GM21717 (cell line): Measurements from ENCODE around the gene ZNF324.
A peak's percentile ranks its signal among the peaks of the same experiment; 100 is the strongest.
"Not testable (repeated sequence)": the region's sequence is repeated elsewhere in the genome, so short reads cannot be mapped to it uniquely, and the experiment has no call there.

Source experiments
- ATAC-seq: cut with Tn5 transposase; IDR thresholded peaks from one replicate; pipeline ENCODE4 v1.9.1; 2021; ENCODE audit warnings: mild to moderate bottlenecking, moderate library complexity; ENCODE audit not compliant: unreplicated experiment

The ZNF324 gene

GRCh38 chr19:58498316-58499020, 31.6 kb downstream of the ZNF324 start:
- peak; percentile 15 for ATAC-seq

DNA sequence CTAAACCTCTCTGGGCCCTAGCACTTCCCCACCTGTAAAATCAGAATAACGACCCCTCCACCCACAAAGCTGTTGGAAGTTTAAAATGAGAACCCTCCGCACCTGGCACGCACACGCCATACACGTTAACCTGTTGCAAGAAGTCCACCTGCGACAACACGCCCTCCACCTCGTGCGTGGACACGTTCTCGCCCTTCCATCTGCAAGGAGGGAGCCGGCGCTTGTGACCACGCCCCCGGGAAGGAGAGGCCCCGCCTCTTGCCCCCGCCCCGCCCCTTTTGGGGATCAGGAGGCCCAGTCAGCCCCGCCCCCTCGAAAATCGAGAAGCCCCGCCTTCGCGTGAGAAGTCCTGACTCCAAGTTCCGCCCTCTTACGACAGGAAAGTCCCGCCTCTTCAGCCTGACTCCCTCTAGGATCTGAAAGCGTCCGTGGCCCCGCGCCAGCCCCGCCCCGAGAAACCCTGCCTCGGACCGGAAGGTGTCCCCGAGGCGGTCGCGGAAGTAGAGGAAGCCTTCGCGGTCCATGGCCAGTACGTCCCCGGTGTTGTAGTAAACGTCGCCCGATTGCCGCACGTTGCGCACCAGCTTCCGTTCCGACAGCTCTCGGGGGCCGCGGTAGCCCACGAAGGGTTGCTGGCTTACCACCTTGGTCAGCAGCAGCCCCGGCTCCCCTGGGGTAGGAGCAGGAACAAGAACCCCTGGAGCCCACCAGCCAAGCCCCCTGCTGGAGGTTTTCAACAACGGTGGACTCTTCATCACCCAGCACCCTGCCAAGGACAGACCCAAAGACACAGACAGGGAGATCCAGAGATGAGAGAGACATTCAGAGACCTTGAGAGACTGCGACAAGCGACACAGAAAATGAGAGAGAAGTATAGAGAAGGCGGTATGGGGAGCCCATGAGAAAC, 32.4 kb downstream of the ZNF324 start:
- ATAC-seq, result peak; percentile 83

GRCh38 chr19:58500242-58500641, 33.4 kb downstream of the ZNF324 start:
- ATAC-seq, result no peak

- not testable (repeated sequence) for ATAC-seq
These were observed 40.8 kb downstream of the ZNF324 start for GRCh38 chr19:58507602-58508223.

DNA sequence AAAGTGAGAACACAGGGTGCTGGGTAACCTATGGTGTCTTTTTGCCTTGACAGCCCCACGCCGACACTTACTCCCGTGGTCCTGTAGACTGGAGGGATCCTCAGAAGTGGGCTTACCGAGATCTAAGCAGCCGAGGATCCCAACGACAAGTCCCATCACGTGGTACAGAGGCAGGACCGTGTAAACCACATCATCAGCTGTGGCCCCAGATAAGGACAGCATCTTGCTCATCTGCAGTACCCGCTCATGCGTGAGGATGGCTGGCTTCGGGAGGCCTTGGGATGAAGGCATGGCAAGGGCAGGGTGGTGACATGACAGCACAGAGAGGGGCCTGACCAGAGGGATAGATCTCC, 42.8 kb downstream of the ZNF324 start:
- no peak for ATAC-seq

DNA sequence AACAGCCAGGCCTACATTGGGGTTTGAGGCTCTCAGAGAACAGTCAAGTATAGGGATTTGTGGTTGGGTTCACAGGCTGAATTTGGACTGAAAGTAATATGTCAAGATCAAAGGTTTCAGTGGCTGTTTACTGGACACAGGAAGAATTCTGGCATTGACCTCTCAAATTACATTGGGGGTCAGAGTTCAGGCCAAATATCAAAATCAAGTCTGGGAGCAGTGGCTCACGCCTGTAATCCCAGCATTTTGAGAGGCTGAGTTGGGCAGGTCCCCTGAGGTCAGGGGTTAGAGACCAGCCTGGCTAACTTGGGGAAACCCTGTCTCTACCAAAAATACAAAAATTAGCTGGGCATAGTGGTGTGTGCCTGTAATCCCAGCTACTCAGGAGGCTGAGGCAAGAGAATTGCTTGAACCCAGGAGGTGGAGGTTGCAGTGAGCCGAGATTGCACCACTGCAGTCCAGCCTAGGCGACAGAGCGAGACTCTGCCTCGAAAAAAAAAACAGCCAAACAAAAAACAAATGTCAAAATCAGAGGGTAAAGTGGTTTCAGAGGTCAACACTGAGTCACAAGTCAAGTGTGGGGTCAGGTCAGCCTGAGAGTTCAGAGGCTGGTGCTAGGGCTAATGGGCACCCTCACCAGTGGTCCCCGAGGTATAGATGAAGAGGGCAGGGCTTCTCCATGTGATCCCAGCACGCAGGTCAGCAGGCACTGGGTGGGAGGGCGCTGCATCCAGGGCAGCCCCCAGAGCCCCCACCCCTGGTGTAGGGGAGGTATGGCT, 43.4 kb downstream of the ZNF324 start:
- ATAC-seq, result no peak

GRCh38 chr19:58511353-58512208, 44.7 kb downstream of the ZNF324 start, which contains the start of gene SLC27A5:
TSS of gene SLC27A5 (minus strand) at chr19:58511992. CDS start at chr19:58511955, 37 bp downstream.
- ATAC-seq, result no peak

DNA sequence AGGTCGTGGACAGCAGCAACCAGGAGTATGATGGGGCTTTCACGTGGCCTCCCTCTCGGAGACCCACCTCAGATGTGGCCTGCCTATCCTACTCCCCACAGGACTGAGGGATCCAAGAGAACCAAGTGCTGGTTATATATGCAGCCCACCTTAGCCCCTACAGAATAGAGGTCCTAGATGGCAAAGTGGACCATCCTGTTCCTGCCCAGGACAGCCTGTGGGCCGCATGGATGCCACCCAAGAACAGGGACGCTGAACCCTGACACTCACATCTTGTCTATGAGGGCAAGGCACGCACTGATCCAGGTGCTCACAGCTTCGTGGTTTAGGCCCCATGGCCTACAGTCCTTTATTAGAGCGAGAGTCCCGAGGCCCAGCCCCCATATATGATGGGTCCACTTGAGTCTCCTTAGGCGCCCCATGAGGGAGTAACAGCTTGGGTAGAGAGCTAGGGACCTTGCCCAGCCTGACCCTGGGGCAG, 46.4 kb downstream of the ZNF324 start:
- no peak for ATAC-seq

DNA sequence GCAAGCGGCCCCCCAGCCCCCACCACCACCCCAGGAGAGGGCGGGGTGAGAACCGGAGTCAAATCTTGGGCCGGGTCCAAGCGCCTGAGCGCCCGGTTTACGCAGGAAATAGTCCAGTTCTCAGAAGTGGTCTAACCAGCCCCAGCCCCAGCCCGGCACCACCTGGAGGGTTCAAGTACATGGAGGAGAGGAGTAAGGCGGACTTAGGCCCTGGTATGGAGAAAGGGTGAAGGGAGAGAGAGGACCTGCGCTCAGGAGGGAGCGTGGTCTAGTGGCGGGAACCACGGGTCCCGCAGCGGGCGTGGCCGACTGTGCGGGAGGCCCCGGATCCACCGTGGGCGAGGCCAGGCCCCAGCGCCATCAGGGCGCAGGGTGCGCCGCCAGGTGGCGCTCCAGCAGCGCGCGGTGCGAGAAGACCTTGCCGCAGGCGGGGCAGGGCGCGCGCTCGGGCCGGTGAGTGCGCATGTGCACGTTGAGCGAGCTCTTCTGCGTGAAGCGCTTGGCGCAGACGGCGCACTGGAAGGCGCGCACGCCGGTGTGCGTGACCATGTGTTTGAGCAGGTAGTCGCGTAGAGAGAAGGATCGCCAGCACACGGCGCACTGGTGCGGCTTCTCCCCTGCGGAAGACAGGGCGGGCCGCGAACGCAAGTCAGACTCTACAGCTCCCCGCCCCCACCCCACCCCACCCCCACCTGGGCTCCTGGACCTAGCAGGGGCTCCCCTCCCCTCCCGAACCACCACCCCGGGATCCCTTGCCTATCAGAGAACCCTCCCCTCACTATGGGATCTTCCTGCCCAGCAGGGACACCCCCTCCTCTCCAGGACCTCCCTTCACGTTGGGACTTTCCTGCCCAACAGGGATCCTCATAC, 47.0 kb downstream of the ZNF324 start:
- peak; percentile 43 for ATAC-seq

- no peak for ATAC-seq
These were observed 47.7 kb downstream of the ZNF324 start for GRCh38 chr19:58514564-58515022.

DNA sequence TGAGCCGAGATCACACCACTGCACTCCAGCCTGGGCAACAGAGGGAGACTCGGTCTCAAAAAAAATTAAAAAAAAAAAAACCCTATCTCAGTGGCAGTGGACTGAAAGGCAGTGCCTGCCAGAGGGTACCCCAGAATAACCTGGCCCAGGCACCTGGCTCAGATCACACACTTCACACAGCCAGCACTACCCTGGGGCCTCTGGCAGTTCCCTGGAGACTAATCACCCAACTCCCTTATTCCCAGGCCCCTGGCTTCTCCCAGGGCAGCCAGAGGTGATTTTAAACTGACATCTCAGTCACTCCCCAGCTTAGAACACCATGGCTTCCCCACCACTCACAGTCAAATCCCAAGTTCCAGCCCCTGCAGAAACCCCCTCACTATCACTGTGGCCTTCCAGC, 48.4 kb downstream of the ZNF324 start:
- ATAC-seq, result no peak

GRCh38 chr19:58516246-58516836, 49.5 kb downstream of the ZNF324 start:
- ATAC-seq, result no peak

DNA sequence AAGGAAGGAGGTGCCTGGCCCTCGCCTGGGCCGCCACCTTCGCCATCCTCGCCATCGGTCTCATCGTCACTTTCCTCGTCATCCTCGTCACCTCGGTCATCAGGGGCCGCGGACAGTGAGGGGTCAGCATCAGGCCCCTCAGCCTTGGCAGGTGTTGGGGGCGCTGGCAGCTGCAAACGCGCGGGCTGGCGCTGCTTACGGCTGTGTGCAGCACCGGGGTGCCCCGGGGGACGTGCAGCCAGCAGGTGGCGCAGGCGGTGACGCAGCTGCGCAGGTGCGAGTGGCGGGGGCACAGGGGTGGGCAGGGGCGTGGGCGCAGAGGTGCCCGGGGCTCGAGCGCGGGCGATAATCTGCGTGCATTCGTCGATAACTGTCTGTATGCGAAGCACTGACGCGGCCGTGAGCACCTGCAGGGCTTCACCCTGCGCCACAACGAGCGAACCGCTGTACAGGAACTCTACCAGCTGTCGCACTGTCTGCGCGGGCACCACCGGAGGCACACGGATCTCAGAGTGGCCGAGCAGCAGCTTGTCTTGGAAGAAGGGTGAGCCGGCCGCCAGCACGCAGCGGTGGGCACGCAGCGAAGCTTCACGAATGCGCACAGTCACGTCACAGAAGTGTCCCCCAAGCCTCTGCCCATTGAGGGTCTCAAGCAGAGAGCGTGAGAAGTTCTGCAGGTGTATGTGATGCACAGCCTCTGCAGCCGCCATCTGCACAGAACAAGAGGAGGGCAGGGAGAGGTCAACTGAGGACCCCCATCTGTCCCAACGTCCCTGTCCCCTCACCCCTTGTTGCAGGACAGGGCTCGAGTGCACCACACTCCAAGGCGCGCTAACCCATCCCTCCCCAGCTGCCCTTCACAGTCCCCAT, 50.3 kb downstream of the ZNF324 start:
- no peak for ATAC-seq

DNA sequence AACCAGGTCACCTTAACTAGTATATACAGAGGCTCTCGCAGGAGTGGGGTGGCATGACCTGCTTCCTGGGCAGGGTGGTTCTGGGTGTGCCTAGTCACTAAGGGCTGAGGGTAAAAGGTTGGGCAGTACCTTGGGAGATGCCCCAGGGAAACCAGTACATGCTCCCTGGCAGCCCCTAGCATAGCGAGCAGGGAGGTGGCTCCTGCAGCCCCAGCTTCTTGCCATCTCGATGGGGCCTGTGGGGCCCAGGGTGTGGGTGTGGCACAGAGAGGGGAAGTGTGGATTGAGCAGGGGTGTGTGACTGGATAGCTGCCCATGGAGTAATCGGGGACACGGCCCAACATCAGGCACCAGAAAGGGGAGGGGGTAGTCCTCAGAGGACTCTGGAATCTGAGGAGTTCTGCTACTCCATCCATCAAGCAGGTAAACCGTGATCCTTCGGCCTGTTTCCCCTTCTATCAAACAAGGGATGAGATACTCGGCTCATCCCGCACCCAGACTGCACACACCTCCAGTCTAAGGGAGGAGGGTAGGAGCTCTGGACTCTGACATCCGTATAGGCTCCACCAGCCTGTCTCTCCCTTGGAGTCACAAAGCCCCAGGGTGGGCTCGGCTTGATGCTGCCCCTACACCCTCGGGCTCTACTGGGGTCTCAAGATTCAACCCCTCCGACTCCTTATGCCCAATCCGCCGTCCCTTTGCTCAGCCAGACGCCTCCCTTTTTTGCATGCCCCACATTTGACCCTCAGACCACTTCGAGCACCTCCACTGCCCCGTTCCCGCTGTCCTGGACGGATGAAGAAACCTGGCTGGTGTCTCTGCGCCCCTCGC, 51.6 kb downstream of the ZNF324 start:
- ATAC-seq, result no peak

DNA sequence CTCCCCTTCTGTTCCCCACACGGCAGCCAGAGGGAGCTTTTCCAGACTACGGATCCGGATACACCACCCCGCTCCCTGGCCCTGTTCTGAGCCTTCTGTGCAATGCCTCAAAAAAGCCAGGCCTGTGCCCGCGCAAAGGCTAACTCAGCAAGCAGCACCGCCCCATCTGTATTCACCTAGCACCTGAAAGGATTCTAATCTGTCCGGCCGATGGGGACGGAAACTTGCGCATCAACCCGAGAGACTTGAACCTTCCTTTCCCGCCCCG, 52.1 kb downstream of the ZNF324 start:
- no peak for ATAC-seq

- ATAC-seq, result peak; percentile 70
These were observed 52.7 kb downstream of the ZNF324 start, which contains the start of gene ZBTB45 for GRCh38 chr19:58519355-58520256. TSS of gene ZBTB45 (minus strand) at chr19:58519810. CDS start at chr19:58517673, 2,137 bp downstream.
